NCI-H510A treated with DMSO at 0.1 percent for 48 hours (cell line): ENCODE measurements around the gene IBSP.

Experiments used
- DNase-seq: peaks from one replicate; lab custom pipeline; 2025; lab: John Stamatoyannopoulos, UW

IBSP gene

GRCh38 chr4:87838205-87838604 is 38.9 kb downstream of the IBSP start:
- DNase-seq: no peak

GRCh38 chr4:87838890-87839591 is 39.7 kb downstream of the IBSP start:
- DNase-seq: peak; percentile 57

GRCh38 chr4:87839592-87839946 is 40.2 kb downstream of the IBSP start:
- no peak for DNase-seq

GRCh38 chr4:87840149-87840548 is 40.8 kb downstream of the IBSP start:
- DNase-seq: no peak

GRCh38 chr4:87843936-87844335 is 44.6 kb downstream of the IBSP start:
- peak; percentile 25 for DNase-seq

GRCh38 chr4:87844452-87844851 is 45.1 kb downstream of the IBSP start:
- no peak for DNase-seq

GRCh38 chr4:87846226-87846625 is 46.9 kb downstream of the IBSP start:
- no peak for DNase-seq

GRCh38 chr4:87848622-87849351 is 49.4 kb downstream of the IBSP start:
- DNase-seq: peak; percentile 65

- DNase-seq: no peak
Measured at GRCh38 chr4:87849612-87850011, 50.3 kb downstream of the IBSP start.

- DNase-seq: no peak
Measured at GRCh38 chr4:87851332-87851731, 52.0 kb downstream of the IBSP start.

- no peak for DNase-seq
Measured at GRCh38 chr4:87851953-87852352, 52.6 kb downstream of the IBSP start.

- DNase-seq: peak; percentile 65
Measured at GRCh38 chr4:87853108-87853507, 53.8 kb downstream of the IBSP start.

GRCh38 chr4:87853891-87854290 is 54.5 kb downstream of the IBSP start:
- no peak for DNase-seq

- DNase-seq: no peak
Measured at GRCh38 chr4:87855559-87855958, 56.2 kb downstream of the IBSP start.

- no peak for DNase-seq
Measured at GRCh38 chr4:87856816-87857215, 57.5 kb downstream of the IBSP start.

- no peak for DNase-seq
Measured at GRCh38 chr4:87857789-87858188, 58.4 kb downstream of the IBSP start.
